HepG2 (cell line): ENCODE results near the gene ANXA6. TPM values are rescaled to one million over a fixed set of nuclear protein-coding genes. Genes with fewer than 3 reads are reported as not detected.
A peak's percentile ranks its signal among the peaks of the same experiment; 100 is the strongest.

Source experiments
- ELF4 ChIP-seq: sonication (generic); formaldehyde crosslinking; IDR thresholded peaks from 2 replicates; pipeline ENCODE4 v1.5.0; 2020; ENCODE audit warnings: missing genetic modification reagents, mild to moderate bottlenecking, moderate library complexity, borderline replicate concordance
- MAZ ChIP-seq, 2 experiments: sonication (generic) in 1 of 2; formaldehyde crosslinking in 1 of 2; IDR thresholded peaks; 2 replicates each; pipeline versions ENCODE4 v1.5.0 to v1.6.1; 2012 to 2020; ENCODE audit warnings: low read depth in 2 of 2, mild to moderate bottlenecking in 2 of 2, borderline replicate concordance in 1 of 2, improper control_type of control experiment in 1 of 2, low read length in 1 of 2, missing genetic modification reagents in 1 of 2, moderate library complexity in 1 of 2
- MTA1 ChIP-seq: sonication (generic); formaldehyde crosslinking; IDR thresholded peaks from 2 replicates; pipeline ENCODE4 v1.4.0; 2020; ENCODE audit warnings: missing genetic modification reagents, mild to moderate bottlenecking, borderline replicate concordance
- NFIB ChIP-seq: sonication (generic); formaldehyde crosslinking; IDR thresholded peaks from 2 replicates; pipeline ENCODE4 v1.9.0; 2021; ENCODE audit warnings: missing genetic modification reagents, mild to moderate bottlenecking, borderline replicate concordance
- SP5 ChIP-seq: IDR thresholded peaks from 2 replicates; pipeline ENCODE4 v1.6.1; 2016; ENCODE audit warnings: low read depth, borderline replicate concordance
- SRSF1 ChIP-seq: fragments of 200-400 bp; formaldehyde crosslinking; optimal IDR thresholded peaks from 2 replicates; pipeline ENCODE3; 2017; ENCODE audit warnings: mild to moderate bottlenecking, low read depth, low read length, moderate library complexity
- TAF1 ChIP-seq: sonication (generic); formaldehyde crosslinking; IDR thresholded peaks from 2 replicates; pipeline ENCODE4 v1.4.0; 2020; ENCODE audit warnings: missing genetic modification reagents
- THRA ChIP-seq: sonication (generic); formaldehyde crosslinking; IDR thresholded peaks from 2 replicates; pipeline ENCODE4 v1.4.0; 2020; ENCODE audit warnings: missing genetic modification reagents, borderline replicate concordance
- TMF1 ChIP-seq: sonication (generic); formaldehyde crosslinking; IDR thresholded peaks from 2 replicates; pipeline ENCODE4 v1.8.1; 2022; ENCODE audit warnings: low read depth, missing genetic modification reagents
- ZBTB10 ChIP-seq: sonication (generic); formaldehyde crosslinking; IDR thresholded peaks from 2 replicates; pipeline ENCODE4 v1.4.0; 2020; ENCODE audit warnings: missing genetic modification reagents, borderline replicate concordance
- ZHX1 ChIP-seq: sonication (generic); formaldehyde crosslinking; IDR thresholded peaks from 2 replicates; pipeline ENCODE4 v1.8.1; 2022; ENCODE audit warnings: low read depth, mild to moderate bottlenecking, missing genetic modification reagents
- ZNF292 ChIP-seq: sonication (generic); formaldehyde crosslinking; IDR thresholded peaks from 2 replicates; pipeline ENCODE4 v1.8.1; 2022; ENCODE audit warnings: mild to moderate bottlenecking, low read depth, missing genetic modification reagents, borderline replicate concordance
- ZNF446 ChIP-seq: sonication (generic); formaldehyde crosslinking; IDR thresholded peaks from 2 replicates; pipeline ENCODE4 v1.5.0; 2020; ENCODE audit warnings: mild to moderate bottlenecking, missing genetic modification reagents
- ZNF460 ChIP-seq: sonication (generic); formaldehyde crosslinking; IDR thresholded peaks from 2 replicates; pipeline ENCODE4 v1.5.1; 2020; ENCODE audit warnings: missing genetic modification reagents, mild to moderate bottlenecking, borderline replicate concordance
- ZNF530 ChIP-seq: sonication (generic); formaldehyde crosslinking; IDR thresholded peaks from 2 replicates; pipeline ENCODE4 v1.5.0; 2020; ENCODE audit warnings: low read depth, mild to moderate bottlenecking, missing genetic modification reagents
- ZNF615 ChIP-seq: sonication (generic); formaldehyde crosslinking; IDR thresholded peaks from 2 replicates; pipeline ENCODE4 v1.5.0; 2020; ENCODE audit warnings: mild to moderate bottlenecking, missing genetic modification reagents, borderline replicate concordance
- ZNF766 ChIP-seq: sonication (generic); formaldehyde crosslinking; IDR thresholded peaks from 2 replicates; pipeline ENCODE4 v1.5.0; 2020; ENCODE audit warnings: missing genetic modification reagents, borderline replicate concordance
- polyA plus RNA-seq, 8 experiments: library from polyadenylated mRNA; depleted of rRNA in 3 of 8; stranded (reverse) in 7 of 8; unstranded in 1 of 8; fragments of >200 nt; fragmentation: Illumina TruSeq in 4 of 8; extraction: Trizol in 4 of 8; gene quantifications; 2 replicates each; pipeline versions ENCODE4 v1.2.1 to v1.2.3, GENCODE V29; 2011 to 2016; ENCODE audit warnings: low read depth in 4 of 8, missing spikeins in 1 of 8, mixed read lengths in 1 of 8; ENCODE audit not compliant: insufficient read depth in 1 of 8
- total RNA-seq, 5 experiments: library from RNA; depleted of rRNA; stranded (reverse); fragments of >200 nt; fragmentation: Illumina TruSeq; extraction: Trizol; gene quantifications; 2 replicates each; pipeline ENCODE4 v1.2.3, GENCODE V29; 2016; ENCODE audit warnings: low read depth in 1 of 5
- TF ChIP-seq, protein P1 (sequence below): sonication (generic); formaldehyde crosslinking; IDR thresholded peaks from 2 replicates; pipeline ENCODE4 v1.9.0; 2022; ENCODE audit warnings: low read depth, missing genetic modification reagents

ANXA6 gene
- total and polyA plus RNA-seq, 2 of the 13 experiments (the other 11 are each of a cell fraction or from before 2014, with no cell fraction given), result 103 to 125 TPM

DNA sequence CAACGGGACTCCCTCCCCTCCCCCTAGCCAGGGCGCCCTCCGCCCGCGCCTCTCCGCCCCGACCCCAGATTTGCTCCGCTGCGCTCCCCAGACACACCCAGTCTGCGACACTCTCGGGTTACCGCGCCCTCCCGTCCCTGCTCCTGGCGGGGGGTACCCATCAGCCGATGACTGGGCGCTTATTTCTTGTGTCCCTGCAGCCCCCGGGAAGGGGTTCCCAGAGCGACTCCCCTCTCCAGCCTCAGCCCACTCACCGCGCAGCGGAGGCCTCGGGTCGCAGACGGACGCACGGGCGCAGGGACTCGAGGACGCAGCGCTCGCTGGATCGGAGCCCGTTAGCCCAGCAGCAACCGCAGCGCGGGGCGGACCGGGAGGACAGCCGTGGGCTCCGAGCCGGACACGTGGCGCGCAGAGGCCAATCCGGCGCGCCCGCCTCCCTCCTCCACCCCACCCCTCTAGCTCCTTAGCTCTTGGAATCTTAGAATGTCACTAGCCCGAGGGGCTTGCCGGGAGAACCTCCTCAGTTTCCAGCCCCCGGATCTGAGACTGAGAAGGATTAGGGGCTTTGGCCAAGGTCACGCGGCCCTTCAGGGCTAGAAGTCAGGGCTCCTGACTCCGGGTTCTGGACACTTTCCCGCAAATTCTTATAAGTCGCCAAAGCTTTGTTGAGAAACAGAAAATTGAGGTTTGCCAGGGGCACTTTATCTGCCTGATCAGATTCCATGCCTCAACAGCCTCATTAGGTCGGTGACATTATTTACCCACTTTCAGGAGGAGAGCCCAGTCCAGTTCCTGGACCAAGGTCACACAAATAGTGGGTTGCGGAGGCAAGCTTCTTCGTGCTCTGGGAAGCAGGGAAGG lies at the start of gene ANXA6 (continued):
- TF ChIP-seq ZNF292 (CRISPR knock-in tag) (peak; percentile 81; the same call in 1 of the 2 replicates), MAZ (IDR thresholded peaks at IDR 0.05; ENCODE audit: borderline replicate concordance, low read depth, low read length) (no peak), MAZ (CRISPR knock-in tag; IDR thresholded peaks at IDR 0.05; ENCODE audit: low read depth) (0 out of 2 replicates have a peak, but pooled peaks have one; percentile 51), TAF1 (CRISPR knock-in tag) (peak; percentile 70), TMF1 (no peak), SRSF1 (no peak), MTA1 (CRISPR knock-in tag) (peak; percentile 55; the same call in 1 of the 2 replicates), ZNF615 (no peak), THRA (no peak), SP5 (CRISPR knock-in tag) (no peak), NFIB (no peak), ELF4 (CRISPR knock-in tag) (no peak), ZNF766 (CRISPR knock-in tag) (no peak), ZBTB10 (peak; percentile 35; the same call in 1 of the 2 replicates), ZHX1 (CRISPR knock-in tag) (no peak), ZNF530 (CRISPR knock-in tag) (0 out of 2 replicates have a peak, but pooled peaks have one; percentile 37), ZNF460 (CRISPR knock-in tag) (no peak), ZNF446 (CRISPR knock-in tag) (no peak)
- TF ChIP-seq, protein P1, sequence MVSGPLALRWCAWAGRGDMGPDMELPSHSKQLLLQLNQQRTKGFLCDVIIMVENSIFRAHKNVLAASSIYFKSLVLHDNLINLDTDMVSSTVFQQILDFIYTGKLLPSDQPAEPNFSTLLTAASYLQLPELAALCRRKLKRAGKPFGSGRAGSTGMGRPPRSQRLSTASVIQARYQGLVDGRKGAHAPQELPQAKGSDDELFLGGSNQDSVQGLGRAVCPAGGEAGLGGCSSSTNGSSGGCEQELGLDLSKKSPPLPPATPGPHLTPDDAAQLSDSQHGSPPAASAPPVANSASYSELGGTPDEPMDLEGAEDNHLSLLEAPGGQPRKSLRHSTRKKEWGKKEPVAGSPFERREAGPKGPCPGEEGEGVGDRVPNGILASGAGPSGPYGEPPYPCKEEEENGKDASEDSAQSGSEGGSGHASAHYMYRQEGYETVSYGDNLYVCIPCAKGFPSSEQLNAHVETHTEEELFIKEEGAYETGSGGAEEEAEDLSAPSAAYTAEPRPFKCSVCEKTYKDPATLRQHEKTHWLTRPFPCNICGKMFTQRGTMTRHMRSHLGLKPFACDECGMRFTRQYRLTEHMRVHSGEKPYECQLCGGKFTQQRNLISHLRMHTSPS (CRISPR knock-in tag), result no peak
